ENCODE measurements around the gene STOML2.

Gene STOML2

DNA sequence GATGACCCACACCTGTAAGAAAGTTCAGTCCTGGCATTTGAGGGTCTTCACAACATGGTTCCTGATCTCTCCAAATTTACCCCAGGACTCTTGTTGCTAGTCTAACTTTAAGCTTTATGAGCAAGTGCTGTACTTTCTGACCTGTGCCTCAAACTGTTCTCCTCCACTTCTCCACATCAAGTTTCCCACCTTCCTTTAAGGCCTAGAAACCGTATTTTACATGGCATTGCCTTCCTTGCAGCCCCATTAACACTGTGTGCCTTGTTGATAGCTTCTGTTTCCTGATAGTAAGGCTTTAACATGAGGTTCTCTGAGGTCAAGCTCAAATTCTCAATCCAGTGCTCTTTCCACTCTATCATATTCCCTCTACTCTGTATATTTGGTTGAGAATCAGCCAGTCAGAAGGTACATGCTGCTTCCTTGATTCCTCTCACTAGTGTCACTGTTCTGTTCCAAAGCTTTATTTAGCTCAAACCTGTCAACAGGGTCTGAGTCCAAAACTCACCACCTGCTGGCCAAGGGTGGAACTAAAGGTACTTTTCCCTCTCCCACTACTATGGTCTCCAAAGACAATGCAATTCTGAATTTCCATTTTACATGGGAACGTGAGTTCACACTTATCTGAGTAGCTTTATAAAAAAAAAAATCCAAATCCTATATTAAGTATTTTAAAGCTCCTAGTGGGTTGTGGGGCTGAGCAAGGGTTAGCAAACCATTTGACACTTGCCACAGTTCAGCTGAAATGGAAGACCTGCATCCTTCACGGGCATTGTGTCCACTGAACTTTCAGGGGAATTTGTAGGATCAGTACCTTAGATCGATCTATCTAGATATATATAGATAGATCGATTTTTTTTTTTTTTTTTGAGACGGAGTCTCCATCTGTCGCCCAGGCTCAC lies 51.6 kb downstream of the STOML2 start:
- TF ChIP-seq ZNF335 (tag by site-specific recombination; conservative IDR thresholded peaks at IDR 0.05), result no peak
- no peak for TF ChIP-seq ZNF626 (tag by site-specific recombination; IDR thresholded peaks at IDR 0.05)
- no peak for TF ChIP-seq ZNF433 (tag by site-specific recombination; IDR thresholded peaks at IDR 0.05; ENCODE audit: low read depth)
- no peak for TF ChIP-seq ZNF23 (tag by site-specific recombination; IDR thresholded peaks at IDR 0.05; ENCODE audit: borderline replicate concordance)
- no peak for TF ChIP-seq ZNF16 (tag by site-specific recombination; IDR thresholded peaks at IDR 0.05; ENCODE audit: low read depth)
- no peak for TF ChIP-seq ZFP69B (tag by site-specific recombination; IDR thresholded peaks at IDR 0.05)
- no peak for TF ChIP-seq ZXDB (tag by site-specific recombination; IDR thresholded peaks at IDR 0.05)
- no peak for TF ChIP-seq ZNF792 (tag by site-specific recombination; IDR thresholded peaks at IDR 0.05)
- TF ChIP-seq, protein P1, sequence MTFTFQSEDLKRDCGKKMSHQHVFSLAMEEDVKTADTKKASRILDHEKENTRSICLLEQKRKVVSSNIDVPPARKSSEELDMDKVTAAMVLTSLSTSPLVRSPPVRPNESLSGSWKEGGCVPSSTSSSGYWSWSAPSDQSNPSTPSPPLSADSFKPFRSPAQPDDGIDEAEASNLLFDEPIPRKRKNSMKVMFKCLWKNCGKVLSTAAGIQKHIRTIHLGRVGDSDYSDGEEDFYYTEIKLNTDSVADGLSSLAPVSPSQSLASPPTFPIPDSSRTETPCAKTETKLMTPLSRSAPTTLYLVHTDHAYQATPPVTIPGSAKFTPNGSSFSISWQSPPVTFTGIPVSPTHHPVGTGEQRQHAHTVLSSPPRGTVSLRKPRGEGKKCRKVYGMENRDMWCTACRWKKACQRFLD (tag by site-specific recombination; IDR thresholded peaks at IDR 0.05), result no peak
- TF ChIP-seq ZNF175 (tag by site-specific recombination; IDR thresholded peaks at IDR 0.05), result no peak
- TF ChIP-seq ZNF10 (tag by site-specific recombination; IDR thresholded peaks at IDR 0.05), result no peak
- no peak for TF ChIP-seq ZNF214 (tag by site-specific recombination; IDR thresholded peaks at IDR 0.05; ENCODE audit: borderline replicate concordance)
- no peak for TF ChIP-seq ZNF223 (tag by site-specific recombination; IDR thresholded peaks at IDR 0.05)
- TF ChIP-seq, protein P2, sequence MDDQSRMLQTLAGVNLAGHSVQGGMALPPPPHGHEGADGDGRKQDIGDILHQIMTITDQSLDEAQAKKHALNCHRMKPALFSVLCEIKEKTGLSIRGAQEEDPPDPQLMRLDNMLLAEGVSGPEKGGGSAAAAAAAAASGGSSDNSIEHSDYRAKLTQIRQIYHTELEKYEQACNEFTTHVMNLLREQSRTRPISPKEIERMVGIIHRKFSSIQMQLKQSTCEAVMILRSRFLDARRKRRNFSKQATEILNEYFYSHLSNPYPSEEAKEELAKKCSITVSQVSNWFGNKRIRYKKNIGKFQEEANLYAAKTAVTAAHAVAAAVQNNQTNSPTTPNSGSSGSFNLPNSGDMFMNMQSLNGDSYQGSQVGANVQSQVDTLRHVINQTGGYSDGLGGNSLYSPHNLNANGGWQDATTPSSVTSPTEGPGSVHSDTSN (CRISPR knock-in tag; IDR thresholded peaks at IDR 0.05), result no peak
- TF ChIP-seq ZBTB1 (tag by site-specific recombination; IDR thresholded peaks at IDR 0.05), result no peak
- TF ChIP-seq YY1 (tag by site-specific recombination; IDR thresholded peaks at IDR 0.05), result no peak
- TF ChIP-seq, protein P3, sequence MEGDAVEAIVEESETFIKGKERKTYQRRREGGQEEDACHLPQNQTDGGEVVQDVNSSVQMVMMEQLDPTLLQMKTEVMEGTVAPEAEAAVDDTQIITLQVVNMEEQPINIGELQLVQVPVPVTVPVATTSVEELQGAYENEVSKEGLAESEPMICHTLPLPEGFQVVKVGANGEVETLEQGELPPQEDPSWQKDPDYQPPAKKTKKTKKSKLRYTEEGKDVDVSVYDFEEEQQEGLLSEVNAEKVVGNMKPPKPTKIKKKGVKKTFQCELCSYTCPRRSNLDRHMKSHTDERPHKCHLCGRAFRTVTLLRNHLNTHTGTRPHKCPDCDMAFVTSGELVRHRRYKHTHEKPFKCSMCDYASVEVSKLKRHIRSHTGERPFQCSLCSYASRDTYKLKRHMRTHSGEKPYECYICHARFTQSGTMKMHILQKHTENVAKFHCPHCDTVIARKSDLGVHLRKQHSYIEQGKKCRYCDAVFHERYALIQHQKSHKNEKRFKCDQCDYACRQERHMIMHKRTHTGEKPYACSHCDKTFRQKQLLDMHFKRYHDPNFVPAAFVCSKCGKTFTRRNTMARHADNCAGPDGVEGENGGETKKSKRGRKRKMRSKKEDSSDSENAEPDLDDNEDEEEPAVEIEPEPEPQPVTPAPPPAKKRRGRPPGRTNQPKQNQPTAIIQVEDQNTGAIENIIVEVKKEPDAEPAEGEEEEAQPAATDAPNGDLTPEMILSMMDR (tag by site-specific recombination; IDR thresholded peaks at IDR 0.05), result no peak
- TF ChIP-seq, protein P4, sequence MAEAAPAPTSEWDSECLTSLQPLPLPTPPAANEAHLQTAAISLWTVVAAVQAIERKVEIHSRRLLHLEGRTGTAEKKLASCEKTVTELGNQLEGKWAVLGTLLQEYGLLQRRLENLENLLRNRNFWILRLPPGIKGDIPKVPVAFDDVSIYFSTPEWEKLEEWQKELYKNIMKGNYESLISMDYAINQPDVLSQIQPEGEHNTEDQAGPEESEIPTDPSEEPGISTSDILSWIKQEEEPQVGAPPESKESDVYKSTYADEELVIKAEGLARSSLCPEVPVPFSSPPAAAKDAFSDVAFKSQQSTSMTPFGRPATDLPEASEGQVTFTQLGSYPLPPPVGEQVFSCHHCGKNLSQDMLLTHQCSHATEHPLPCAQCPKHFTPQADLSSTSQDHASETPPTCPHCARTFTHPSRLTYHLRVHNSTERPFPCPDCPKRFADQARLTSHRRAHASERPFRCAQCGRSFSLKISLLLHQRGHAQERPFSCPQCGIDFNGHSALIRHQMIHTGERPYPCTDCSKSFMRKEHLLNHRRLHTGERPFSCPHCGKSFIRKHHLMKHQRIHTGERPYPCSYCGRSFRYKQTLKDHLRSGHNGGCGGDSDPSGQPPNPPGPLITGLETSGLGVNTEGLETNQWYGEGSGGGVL (tag by site-specific recombination; IDR thresholded peaks at IDR 0.05), result no peak
- TF ChIP-seq, protein P5, sequence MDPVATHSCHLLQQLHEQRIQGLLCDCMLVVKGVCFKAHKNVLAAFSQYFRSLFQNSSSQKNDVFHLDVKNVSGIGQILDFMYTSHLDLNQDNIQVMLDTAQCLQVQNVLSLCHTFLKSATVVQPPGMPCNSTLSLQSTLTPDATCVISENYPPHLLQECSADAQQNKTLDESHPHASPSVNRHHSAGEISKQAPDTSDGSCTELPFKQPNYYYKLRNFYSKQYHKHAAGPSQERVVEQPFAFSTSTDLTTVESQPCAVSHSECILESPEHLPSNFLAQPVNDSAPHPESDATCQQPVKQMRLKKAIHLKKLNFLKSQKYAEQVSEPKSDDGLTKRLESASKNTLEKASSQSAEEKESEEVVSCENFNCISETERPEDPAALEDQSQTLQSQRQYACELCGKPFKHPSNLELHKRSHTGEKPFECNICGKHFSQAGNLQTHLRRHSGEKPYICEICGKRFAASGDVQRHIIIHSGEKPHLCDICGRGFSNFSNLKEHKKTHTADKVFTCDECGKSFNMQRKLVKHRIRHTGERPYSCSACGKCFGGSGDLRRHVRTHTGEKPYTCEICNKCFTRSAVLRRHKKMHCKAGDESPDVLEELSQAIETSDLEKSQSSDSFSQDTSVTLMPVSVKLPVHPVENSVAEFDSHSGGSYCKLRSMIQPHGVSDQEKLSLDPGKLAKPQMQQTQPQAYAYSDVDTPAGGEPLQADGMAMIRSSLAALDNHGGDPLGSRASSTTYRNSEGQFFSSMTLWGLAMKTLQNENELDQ (tag by site-specific recombination; IDR thresholded peaks at IDR 0.05; ENCODE audit: low read depth), result no peak
- no peak for TF ChIP-seq ZNF341 (tag by site-specific recombination; IDR thresholded peaks at IDR 0.05; ENCODE audit: low read depth)
- Histone ChIP-seq H3K4me1 (ENCODE audit: control insufficient read depth, insufficient read depth, low read length) (no peaks in the 10 kb centered on the region), H3K9me3 (ENCODE audit: control insufficient read depth, insufficient read depth, low read depth, low read length) (no peaks in the 10 kb centered on the region), H3K4me3 (ENCODE audit: low read depth, low read length) (no peak overlapping the region), H3K36me3 (ENCODE audit: control insufficient read depth in 2 of 2, insufficient read depth in 1 of 2, low read length in 2 of 2) (peaks cover 10 to 63% of the 10 kb centered on the region in 2 experiments), H3K27ac (ENCODE audit: extremely low read depth, low read depth, low read length) (no peak overlapping the region)
- POLR2A ChIA-PET, result interaction anchor here (0.6 to 2.0 kb wide), 11 partner anchors 11 to 523 kb away, joined by 3 to 18 read pairs (median 3); partner anchors contain the start of genes FANCG, PIGO and VCP
- CTCF ChIA-PET, result interaction anchor here (0.5 to 3.2 kb wide), 36 partner anchors 8 to 502 kb away, joined by 3 to 72 read pairs (median 4); partner anchors contain the start of gene UNC13B
